HG02943 (cell line): Measurements from ENCODE around the gene ARSK.

Experiments
- ATAC-seq: cut with Tn5 transposase; IDR thresholded peaks from one replicate; pipeline ENCODE4 v1.9.1; 2021; ENCODE audit warnings: mild to moderate bottlenecking, low read depth, moderate library complexity; ENCODE audit not compliant: unreplicated experiment

Gene ARSK

GRCh38 chr5:95563367-95563766, 8.5 kb downstream of the ARSK start:
- ATAC-seq: no peak

GRCh38 chr5:95564450-95564849, 9.5 kb downstream of the ARSK start:
- no peak for ATAC-seq

GRCh38 chr5:95565280-95565920, 10.5 kb downstream of the ARSK start:
- ATAC-seq: no peak

GRCh38 chr5:95572016-95572415, 17.1 kb downstream of the ARSK start:
- ATAC-seq: no peak

- no peak for ATAC-seq
Measured at GRCh38 chr5:95581576-95581975, 26.7 kb downstream of the ARSK start.

- ATAC-seq: no peak
Measured at GRCh38 chr5:95583992-95584391, 29.1 kb downstream of the ARSK start.

GRCh38 chr5:95590880-95591279, 36.0 kb downstream of the ARSK start:
- ATAC-seq: no peak

GRCh38 chr5:95591490-95591901, 36.6 kb downstream of the ARSK start:
- no peak for ATAC-seq

- no peak for ATAC-seq
Measured at GRCh38 chr5:95595289-95595931, 40.5 kb downstream of the ARSK start.

GRCh38 chr5:95599252-95599651, 44.4 kb downstream of the ARSK start:
- ATAC-seq: no peak

GRCh38 chr5:95600557-95600956, 45.7 kb downstream of the ARSK start:
- no peak for ATAC-seq

- no peak for ATAC-seq
Measured at GRCh38 chr5:95605786-95606185, 50.9 kb downstream of the ARSK start.

- no peak for ATAC-seq
Measured at GRCh38 chr5:95606419-95606818, 51.5 kb downstream of the ARSK start.

- no peak for ATAC-seq
Measured at GRCh38 chr5:95609711-95610110, 54.8 kb downstream of the ARSK start.

- no peak for ATAC-seq
Measured at GRCh38 chr5:95610546-95610945, 55.6 kb downstream of the ARSK start.

- no peak for ATAC-seq
Measured at GRCh38 chr5:95611396-95611795, 56.5 kb downstream of the ARSK start.

- ATAC-seq: no peak
Measured at GRCh38 chr5:95613514-95613913, 58.6 kb downstream of the ARSK start.

- ATAC-seq: no peak
Measured at GRCh38 chr5:95615164-95615467, 60.2 kb downstream of the ARSK start.

- ATAC-seq: no peak
Measured at GRCh38 chr5:95617057-95617456, 62.2 kb downstream of the ARSK start.

- ATAC-seq: no peak
Measured at GRCh38 chr5:95619096-95619495, 64.2 kb downstream of the ARSK start.

- ATAC-seq: no peak
Measured at GRCh38 chr5:95619514-95620029, 64.7 kb downstream of the ARSK start.
